WTC11 (cell line): ENCODE results near the gene PRUNE2. TPM values are rescaled to one million over a fixed set of nuclear protein-coding genes. Genes with fewer than 3 reads are reported as not detected.

Source experiments
- ATAC-seq: fragments of 200-7000 bp; cut with Tn5 transposase; 2 replicates; pipeline ENCODE4 v1.10.0; 2021; ENCODE audit warnings: mild to moderate bottlenecking, moderate library complexity
- Bru-seq: library from RNA; stranded (reverse); fragments of 400-500 nt; gene quantifications from one replicate; lab custom pipeline; 2021; lab: Mats Ljungman, UMichigan
- CTCF ChIA-PET: fragments of 300-600 bp; sonication (Branson Sonifier 250); formaldehyde crosslinking; loops from one replicate; lab custom pipeline; 2021; ENCODE audit warnings: antibody characterized with exemption; lab: Charles Lee
- POLR2A ChIA-PET: fragments of 350-600 bp; sonication (Branson Sonifier 250); formaldehyde crosslinking; loops from one replicate; lab custom pipeline; 2021; ENCODE audit warnings: antibody characterized with exemption; lab: Charles Lee
- DNase-seq: peaks from one replicate; pipeline ENCODE4 v3.0.0; 2021; ENCODE audit warnings: low spot score
- H3K27ac Mint-ChIP-seq: 2 replicates; pipeline ENCODE4 v1.8.0; 2021; ENCODE audit warnings: mixed read lengths
- H3K27me3 Mint-ChIP-seq: 2 replicates; pipeline ENCODE4 v1.8.0; 2021; ENCODE audit warnings: low read depth, mild to moderate bottlenecking, moderate library complexity, mixed read lengths
- H3K36me3 Mint-ChIP-seq: 2 replicates; pipeline ENCODE4 v1.8.0; 2021; ENCODE audit warnings: mixed read lengths
- H3K4me1 Mint-ChIP-seq: 2 replicates; pipeline ENCODE4 v1.8.0; 2022; ENCODE audit warnings: mixed read lengths
- H3K4me3 Mint-ChIP-seq: 2 replicates; pipeline ENCODE4 v1.8.0; 2021; ENCODE audit warnings: mild to moderate bottlenecking, moderate library complexity, mixed read lengths
- H3K9me3 Mint-ChIP-seq: 2 replicates; pipeline ENCODE4 v1.8.0; 2021; ENCODE audit warnings: mixed read lengths
- ATF2 ChIP-seq: sonication (generic); formaldehyde crosslinking; IDR thresholded peaks from 2 replicates; pipeline ENCODE4 v1.8.1; 2022; ENCODE audit warnings: low read depth, missing genetic modification reagents, borderline replicate concordance
- CREM ChIP-seq: sonication (generic); formaldehyde crosslinking; IDR thresholded peaks from 2 replicates; pipeline ENCODE4 v1.8.1; 2022; ENCODE audit warnings: mild to moderate bottlenecking, missing genetic modification reagents, moderate library complexity
- ESRRA ChIP-seq: sonication (generic); formaldehyde crosslinking; IDR thresholded peaks from 2 replicates; pipeline ENCODE4 v1.8.1; 2022; ENCODE audit warnings: mild to moderate bottlenecking, missing genetic modification reagents, borderline replicate concordance
- GABPB1 ChIP-seq: sonication (generic); formaldehyde crosslinking; IDR thresholded peaks from 2 replicates; pipeline ENCODE4 v1.8.1; 2023; ENCODE audit warnings: mild to moderate bottlenecking, missing genetic modification reagents
- GRHL2 ChIP-seq: fragments of 250-450 bp; sonication (Bioruptor Pico); IDR thresholded peaks from 2 replicates; pipeline ENCODE4 v1.8.0; 2022; ENCODE audit warnings: mild to moderate bottlenecking, moderate library complexity; ENCODE audit not compliant: insufficient replicate concordance, severe bottlenecking
- HMGA2 ChIP-seq: fragments of 250-450 bp; sonication (Bioruptor Pico); IDR thresholded peaks from 2 replicates; pipeline ENCODE4 v1.4.0; 2021; ENCODE audit warnings: mild to moderate bottlenecking, moderate library complexity
- JAZF1 ChIP-seq: fragments of 250-450 bp; sonication (Bioruptor Pico); IDR thresholded peaks from 2 replicates; pipeline ENCODE4 v1.9.0; 2021; ENCODE audit warnings: moderate library complexity, mild to moderate bottlenecking, inconsistent platforms
- KAT7 ChIP-seq: sonication (generic); formaldehyde crosslinking; IDR thresholded peaks from 2 replicates; pipeline ENCODE4 v1.8.1; 2023; ENCODE audit warnings: missing genetic modification reagents, mild to moderate bottlenecking, borderline replicate concordance
- MLX ChIP-seq: sonication (generic); formaldehyde crosslinking; IDR thresholded peaks from 2 replicates; pipeline ENCODE4 v1.8.1; 2023; ENCODE audit warnings: mild to moderate bottlenecking, missing genetic modification reagents, moderate library complexity
- NFE2L1 ChIP-seq: sonication (generic); formaldehyde crosslinking; IDR thresholded peaks from 2 replicates; pipeline ENCODE4 v1.8.1; 2023; ENCODE audit warnings: missing genetic modification reagents
- RORB ChIP-seq: fragments of 250-450 bp; sonication (Bioruptor Pico); IDR thresholded peaks from 2 replicates; pipeline ENCODE4 v1.9.0; 2021; ENCODE audit warnings: mild to moderate bottlenecking
- SMAD3 ChIP-seq: sonication (generic); formaldehyde crosslinking; IDR thresholded peaks from 2 replicates; pipeline ENCODE4 v1.8.0; 2022; ENCODE audit warnings: missing genetic modification reagents, mild to moderate bottlenecking, borderline replicate concordance
- SP1 ChIP-seq: sonication (generic); formaldehyde crosslinking; conservative IDR thresholded peaks from 2 replicates; pipeline ENCODE4 v1.8.1; 2022; ENCODE audit warnings: missing genetic modification reagents
- ZNF138 ChIP-seq: sonication (generic); formaldehyde crosslinking; conservative IDR thresholded peaks from 2 replicates; pipeline ENCODE4 v1.8.1; 2022; ENCODE audit warnings: mild to moderate bottlenecking, moderate library complexity, missing genetic modification reagents
- ZNF232 ChIP-seq: sonication (generic); formaldehyde crosslinking; IDR thresholded peaks from 2 replicates; pipeline ENCODE4 v1.8.0; 2022; ENCODE audit warnings: mild to moderate bottlenecking, missing genetic modification reagents
- ZNF263 ChIP-seq: sonication (generic); formaldehyde crosslinking; IDR thresholded peaks from 2 replicates; pipeline ENCODE4 v1.8.1; 2022; ENCODE audit warnings: low read depth, mild to moderate bottlenecking, moderate library complexity, missing genetic modification reagents
- ZNF396 ChIP-seq: fragments of 250-450 bp; sonication (Bioruptor Pico); IDR thresholded peaks from 2 replicates; pipeline ENCODE4 v1.8.0; 2021; ENCODE audit warnings: mild to moderate bottlenecking, moderate library complexity, borderline replicate concordance
- ZNF416 ChIP-seq: fragments of 250-450 bp; sonication (Bioruptor Pico); IDR thresholded peaks from 2 replicates; pipeline ENCODE4 v1.9.0; 2021; ENCODE audit warnings: mild to moderate bottlenecking, inconsistent platforms
- ZNF423 ChIP-seq: fragments of 250-450 bp; sonication (Bioruptor Pico); IDR thresholded peaks from 2 replicates; pipeline ENCODE4 v2.1.2; 2022; ENCODE audit warnings: mild to moderate bottlenecking, moderate library complexity
- long read RNA-seq, 3 experiments: library from RNA in 1 of 3; library from capped mRNA in 1 of 3; library from polyadenylated mRNA in 1 of 3; unstranded in 2 of 3; stranded (forward) in 1 of 3; transcript quantifications; one replicate each; pipeline ENCODE4 v2.0.0, GENCODE V29; 2021
- total RNA-seq: library from RNA; stranded (reverse); gene quantifications from 3 replicates; pipeline ENCODE4 v1.2.3, GENCODE V29; 2021
- TF ChIP-seq, protein P1 (sequence below): sonication (generic); formaldehyde crosslinking; IDR thresholded peaks from 2 replicates; pipeline ENCODE4 v1.8.0; 2022; ENCODE audit warnings: mild to moderate bottlenecking, missing genetic modification reagents
- TF ChIP-seq, protein P2 (sequence below): sonication (generic); formaldehyde crosslinking; IDR thresholded peaks from 2 replicates; pipeline ENCODE4 v1.8.1; 2023; ENCODE audit warnings: mild to moderate bottlenecking, missing genetic modification reagents, borderline replicate concordance

Gene PRUNE2, protein sequence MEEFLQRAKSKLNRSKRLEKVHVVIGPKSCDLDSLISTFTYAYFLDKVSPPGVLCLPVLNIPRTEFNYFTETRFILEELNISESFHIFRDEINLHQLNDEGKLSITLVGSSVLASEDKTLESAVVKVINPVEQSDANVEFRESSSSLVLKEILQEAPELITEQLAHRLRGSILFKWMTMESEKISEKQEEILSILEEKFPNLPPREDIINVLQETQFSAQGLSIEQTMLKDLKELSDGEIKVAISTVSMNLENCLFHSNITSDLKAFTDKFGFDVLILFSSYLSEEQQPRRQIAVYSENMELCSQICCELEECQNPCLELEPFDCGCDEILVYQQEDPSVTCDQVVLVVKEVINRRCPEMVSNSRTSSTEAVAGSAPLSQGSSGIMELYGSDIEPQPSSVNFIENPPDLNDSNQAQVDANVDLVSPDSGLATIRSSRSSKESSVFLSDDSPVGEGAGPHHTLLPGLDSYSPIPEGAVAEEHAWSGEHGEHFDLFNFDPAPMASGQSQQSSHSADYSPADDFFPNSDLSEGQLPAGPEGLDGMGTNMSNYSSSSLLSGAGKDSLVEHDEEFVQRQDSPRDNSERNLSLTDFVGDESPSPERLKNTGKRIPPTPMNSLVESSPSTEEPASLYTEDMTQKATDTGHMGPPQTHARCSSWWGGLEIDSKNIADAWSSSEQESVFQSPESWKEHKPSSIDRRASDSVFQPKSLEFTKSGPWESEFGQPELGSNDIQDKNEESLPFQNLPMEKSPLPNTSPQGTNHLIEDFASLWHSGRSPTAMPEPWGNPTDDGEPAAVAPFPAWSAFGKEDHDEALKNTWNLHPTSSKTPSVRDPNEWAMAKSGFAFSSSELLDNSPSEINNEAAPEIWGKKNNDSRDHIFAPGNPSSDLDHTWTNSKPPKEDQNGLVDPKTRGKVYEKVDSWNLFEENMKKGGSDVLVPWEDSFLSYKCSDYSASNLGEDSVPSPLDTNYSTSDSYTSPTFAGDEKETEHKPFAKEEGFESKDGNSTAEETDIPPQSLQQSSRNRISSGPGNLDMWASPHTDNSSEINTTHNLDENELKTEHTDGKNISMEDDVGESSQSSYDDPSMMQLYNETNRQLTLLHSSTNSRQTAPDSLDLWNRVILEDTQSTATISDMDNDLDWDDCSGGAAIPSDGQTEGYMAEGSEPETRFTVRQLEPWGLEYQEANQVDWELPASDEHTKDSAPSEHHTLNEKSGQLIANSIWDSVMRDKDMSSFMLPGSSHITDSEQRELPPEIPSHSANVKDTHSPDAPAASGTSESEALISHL (N-terminal part only)
- 9.3 to 13.1 TPM (median 9.6 TPM) in 3 replicates for total RNA-seq
- Bru-seq, nascent RNA, result percentile 46 among the genes with signal in this experiment
- long read RNA-seq, experiment 1, partial matches to known transcripts, result 3 of 14 reads
- long read RNA-seq, experiment 1, other reads (novel, unspliced or antisense), result 10 of 14 reads
- long read RNA-seq, experiment 2, partial matches to known transcripts, result 0 of 7 reads
- long read RNA-seq, experiment 2, other reads (novel, unspliced or antisense), result 7 of 7 reads
- long read RNA-seq, experiment 3, partial matches to known transcripts, result 0 of 3 reads
- long read RNA-seq, experiment 3, other reads (novel, unspliced or antisense), result 2 of 3 reads

DNA sequence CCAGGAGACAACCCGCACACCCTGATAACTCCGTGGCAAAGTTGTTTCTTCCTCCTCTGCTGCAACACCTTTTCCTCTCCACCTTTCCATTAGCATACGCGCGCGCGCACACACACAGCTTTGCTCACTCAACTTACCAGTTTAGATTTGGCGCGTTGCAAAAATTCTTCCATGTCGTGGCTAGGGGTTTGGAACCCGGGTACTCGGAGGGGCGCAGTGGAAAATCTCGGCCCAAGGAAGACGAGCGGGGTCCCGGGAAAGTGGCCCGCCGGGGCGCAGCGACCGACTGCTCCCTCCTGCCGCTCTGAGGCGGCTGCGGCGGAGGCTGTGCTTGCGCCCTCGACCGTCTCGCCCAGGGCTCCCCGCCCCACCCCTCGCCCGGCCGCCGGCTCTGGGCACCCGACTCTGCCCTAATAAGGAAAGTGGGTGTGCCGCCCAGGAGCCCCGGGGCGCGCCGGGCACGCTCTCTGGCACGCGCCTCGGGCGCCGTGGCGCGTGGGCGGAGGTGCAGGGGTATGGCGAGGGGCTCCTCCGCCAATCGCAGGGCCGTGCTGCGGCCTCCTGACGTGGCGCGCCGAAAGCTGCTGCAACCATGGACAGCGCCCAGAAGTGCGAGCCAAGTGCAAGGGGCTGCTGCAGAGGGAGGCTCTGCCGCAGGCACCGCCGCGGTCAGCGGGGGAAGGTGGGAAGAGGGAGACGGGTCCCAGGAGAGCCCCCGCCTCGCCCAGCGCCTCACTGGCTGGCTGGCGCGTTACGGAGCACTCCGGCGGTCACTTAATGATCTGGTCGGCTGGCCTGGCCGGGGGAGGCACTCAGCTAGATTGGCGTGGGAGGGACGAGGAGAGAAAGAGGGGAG, at the start of gene PRUNE2:
Gene PRUNE2 (minus strand): TSS at position 324 of the 856 bp plus-strand sequence. CDS start 151 bp downstream, at position 173.
- no peaks in the 10 kb centered on the region for H3K36me3 Mint-ChIP-seq
- H3K9me3 Mint-ChIP-seq, result no peaks in the 10 kb centered on the region
- peak; percentile 96 for ATAC-seq
- H3K4me3 Mint-ChIP-seq, result peak within 1 kb of the TSS; percentile 83
- peak; percentile 93 for DNase-seq
- H3K27ac Mint-ChIP-seq, result no peak within 1 kb of the TSS; the same call in 1 of the 2 replicates
- H3K27me3 Mint-ChIP-seq, result peaks cover 48% of the 10 kb centered on the region
- CTCF ChIA-PET, result interaction anchor here (0.9 to 1.9 kb wide), 5 partner anchors 81 to 245 kb away, joined by 3 to 10 read pairs (median 5); no protein-coding TSS in a partner anchor
- H3K4me1 Mint-ChIP-seq, result peaks cover 35% of the 10 kb centered on the region
- POLR2A ChIA-PET, result interaction anchor here (0.7 kb wide), 1 partner anchor 512 kb away, joined by 4 read pairs; the partner anchor contains the start of gene RFK
- TF ChIP-seq, protein P1, sequence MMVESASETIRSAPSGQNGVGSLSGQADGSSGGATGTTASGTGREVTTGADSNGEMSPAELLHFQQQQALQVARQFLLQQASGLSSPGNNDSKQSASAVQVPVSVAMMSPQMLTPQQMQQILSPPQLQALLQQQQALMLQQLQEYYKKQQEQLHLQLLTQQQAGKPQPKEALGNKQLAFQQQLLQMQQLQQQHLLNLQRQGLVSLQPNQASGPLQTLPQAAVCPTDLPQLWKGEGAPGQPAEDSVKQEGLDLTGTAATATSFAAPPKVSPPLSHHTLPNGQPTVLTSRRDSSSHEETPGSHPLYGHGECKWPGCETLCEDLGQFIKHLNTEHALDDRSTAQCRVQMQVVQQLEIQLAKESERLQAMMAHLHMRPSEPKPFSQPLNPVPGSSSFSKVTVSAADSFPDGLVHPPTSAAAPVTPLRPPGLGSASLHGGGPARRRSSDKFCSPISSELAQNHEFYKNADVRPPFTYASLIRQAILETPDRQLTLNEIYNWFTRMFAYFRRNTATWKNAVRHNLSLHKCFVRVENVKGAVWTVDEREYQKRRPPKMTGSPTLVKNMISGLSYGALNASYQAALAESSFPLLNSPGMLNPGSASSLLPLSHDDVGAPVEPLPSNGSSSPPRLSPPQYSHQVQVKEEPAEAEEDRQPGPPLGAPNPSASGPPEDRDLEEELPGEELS, result peak; percentile 99
- TF ChIP-seq SP1 (peak; percentile 90), ZNF423 (CRISPR knock-in tag) (0 out of 2 replicates have a peak, but pooled peaks have one; percentile 37), KAT7 (peak; percentile 98; the same call in 1 of the 2 replicates), ZNF138 (CRISPR knock-in tag) (peak; percentile 97), ZNF232 (CRISPR knock-in tag) (peak; percentile 99), MLX (CRISPR knock-in tag) (no peak; the same call in 1 of the 2 replicates), JAZF1 (CRISPR knock-in tag) (no peak), CREM (CRISPR knock-in tag) (peak; percentile 91), ESRRA (CRISPR knock-in tag) (peak; percentile 93), HMGA2 (CRISPR knock-in tag) (no peak), NFE2L1 (peak; percentile 94), ATF2 (CRISPR knock-in tag) (peak; percentile 87), RORB (CRISPR knock-in tag) (no peak), GABPB1 (CRISPR knock-in tag) (no peak), SMAD3 (CRISPR knock-in tag) (peak; percentile 97), ZNF396 (CRISPR knock-in tag) (no peak), ZNF416 (CRISPR knock-in tag) (no peak), GRHL2 (CRISPR knock-in tag) (no peak), ZNF263 (no peak)
- TF ChIP-seq, protein P2, sequence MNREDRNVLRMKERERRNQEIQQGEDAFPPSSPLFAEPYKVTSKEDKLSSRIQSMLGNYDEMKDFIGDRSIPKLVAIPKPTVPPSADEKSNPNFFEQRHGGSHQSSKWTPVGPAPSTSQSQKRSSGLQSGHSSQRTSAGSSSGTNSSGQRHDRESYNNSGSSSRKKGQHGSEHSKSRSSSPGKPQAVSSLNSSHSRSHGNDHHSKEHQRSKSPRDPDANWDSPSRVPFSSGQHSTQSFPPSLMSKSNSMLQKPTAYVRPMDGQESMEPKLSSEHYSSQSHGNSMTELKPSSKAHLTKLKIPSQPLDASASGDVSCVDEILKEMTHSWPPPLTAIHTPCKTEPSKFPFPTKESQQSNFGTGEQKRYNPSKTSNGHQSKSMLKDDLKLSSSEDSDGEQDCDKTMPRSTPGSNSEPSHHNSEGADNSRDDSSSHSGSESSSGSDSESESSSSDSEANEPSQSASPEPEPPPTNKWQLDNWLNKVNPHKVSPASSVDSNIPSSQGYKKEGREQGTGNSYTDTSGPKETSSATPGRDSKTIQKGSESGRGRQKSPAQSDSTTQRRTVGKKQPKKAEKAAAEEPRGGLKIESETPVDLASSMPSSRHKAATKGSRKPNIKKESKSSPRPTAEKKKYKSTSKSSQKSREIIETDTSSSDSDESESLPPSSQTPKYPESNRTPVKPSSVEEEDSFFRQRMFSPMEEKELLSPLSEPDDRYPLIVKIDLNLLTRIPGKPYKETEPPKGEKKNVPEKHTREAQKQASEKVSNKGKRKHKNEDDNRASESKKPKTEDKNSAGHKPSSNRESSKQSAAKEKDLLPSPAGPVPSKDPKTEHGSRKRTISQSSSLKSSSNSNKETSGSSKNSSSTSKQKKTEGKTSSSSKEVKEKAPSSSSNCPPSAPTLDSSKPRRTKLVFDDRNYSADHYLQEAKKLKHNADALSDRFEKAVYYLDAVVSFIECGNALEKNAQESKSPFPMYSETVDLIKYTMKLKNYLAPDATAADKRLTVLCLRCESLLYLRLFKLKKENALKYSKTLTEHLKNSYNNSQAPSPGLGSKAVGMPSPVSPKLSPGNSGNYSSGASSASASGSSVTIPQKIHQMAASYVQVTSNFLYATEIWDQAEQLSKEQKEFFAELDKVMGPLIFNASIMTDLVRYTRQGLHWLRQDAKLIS, result peak; percentile 94; the same call in 1 of the 2 replicates
